C4-2B (cell line): ENCODE measurements around the gene GPX4.

ENCODE experiments used
- H3K27ac ChIP-seq: fragments of 450-650 bp; 2 replicates; pipeline ENCODE4 v1.5.1; 2017
- CTCF ChIP-seq: fragments of 450-650 bp; conservative IDR thresholded peaks from 2 replicates; pipeline ENCODE4 v1.5.1; 2017; ENCODE audit warnings: mild to moderate bottlenecking
- ZFX ChIP-seq: fragments of 450-650 bp; IDR thresholded peaks from 2 replicates; pipeline ENCODE4 v1.6.1; 2017

Gene GPX4

GRCh38 chr19:1082928-1083816, 20.6 kb upstream of the GPX4 start:
- H3K27ac ChIP-seq, result peak overlapping the region; percentile 74
- TF ChIP-seq ZFX, result peak; percentile 57; the same call in 1 of the 2 replicates
- no peak for TF ChIP-seq CTCF

DNA sequence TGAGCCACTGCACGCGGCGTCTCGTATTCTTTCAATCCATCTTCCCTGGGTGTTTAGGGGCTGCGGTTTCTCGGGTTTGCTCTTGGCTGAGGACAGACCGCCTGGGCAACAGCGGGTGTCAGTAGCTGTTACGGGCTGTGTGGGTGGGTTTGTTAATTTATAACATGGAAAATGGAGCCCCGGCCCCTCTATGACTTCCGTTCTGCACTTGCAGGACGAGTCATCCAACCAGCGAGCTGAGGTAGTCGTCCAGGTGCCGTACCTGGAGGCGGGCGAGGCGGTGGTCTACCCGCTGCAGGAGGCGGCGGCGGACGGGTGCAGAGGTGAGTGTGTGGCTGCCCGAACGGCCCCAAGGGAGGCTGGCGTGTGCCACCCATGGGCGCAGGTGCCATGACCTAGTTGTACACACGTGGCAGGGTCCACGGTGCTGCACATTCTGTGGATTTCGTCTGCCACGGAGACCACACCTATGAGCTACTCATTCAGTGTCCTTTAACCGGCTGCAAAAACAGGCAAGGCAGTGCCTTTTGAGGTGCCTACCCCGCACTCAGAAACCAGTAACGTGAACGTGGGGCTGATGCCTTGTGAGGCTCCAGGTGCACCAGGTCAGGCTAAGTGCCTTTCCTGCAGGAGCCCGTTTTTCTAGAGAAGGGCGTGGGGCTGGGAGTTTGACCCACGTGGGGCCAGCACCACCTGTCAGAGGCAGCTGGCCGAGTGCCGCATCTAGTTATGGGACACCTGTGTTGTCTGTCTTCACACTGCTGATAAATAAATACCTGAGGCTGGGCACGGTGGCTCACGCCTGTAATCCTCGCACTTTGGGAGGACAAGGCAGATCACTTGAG, 19.5 kb upstream of the GPX4 start:
- TF ChIP-seq ZFX (no peak), CTCF (no peak)
- no peak overlapping the region; the same call in 1 of the 2 replicates for H3K27ac ChIP-seq

DNA sequence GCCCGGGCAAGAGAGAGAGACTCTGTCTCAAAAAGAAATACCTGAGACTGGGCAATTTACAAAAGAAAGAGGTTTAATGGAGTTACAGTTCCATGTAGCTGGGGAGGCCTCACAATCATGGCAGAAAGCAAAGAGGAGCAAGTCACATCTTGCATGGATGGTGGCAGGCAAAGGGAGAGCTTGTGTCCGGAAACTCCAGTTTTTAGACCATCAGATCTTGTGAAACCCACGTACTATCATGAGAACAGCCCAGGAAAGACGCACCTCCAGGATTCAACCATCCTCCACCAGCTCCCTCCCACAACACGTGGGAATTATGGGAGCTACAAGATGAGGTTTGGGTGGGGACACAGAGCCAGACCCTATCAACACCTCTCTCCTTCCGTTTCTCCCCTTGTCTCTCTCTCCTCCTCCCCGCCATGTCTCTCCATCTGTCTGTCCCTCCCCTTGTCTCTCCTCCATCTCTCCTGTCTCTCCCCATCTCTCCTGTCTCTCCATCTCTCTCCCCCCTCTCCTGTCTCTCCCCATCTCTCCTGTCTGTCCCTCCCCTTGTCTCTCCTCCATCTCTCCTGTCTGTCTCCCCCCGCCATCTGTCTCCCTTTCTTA, 18.6 kb upstream of the GPX4 start:
- TF ChIP-seq CTCF (no peak), ZFX (no peak)
- no peak overlapping the region for H3K27ac ChIP-seq

- H3K27ac ChIP-seq, result no peak overlapping the region
- no peak for TF ChIP-seq ZFX
- TF ChIP-seq CTCF, result no peak
These were observed 17.9 kb upstream of the GPX4 start for GRCh38 chr19:1085676-1086442.

DNA sequence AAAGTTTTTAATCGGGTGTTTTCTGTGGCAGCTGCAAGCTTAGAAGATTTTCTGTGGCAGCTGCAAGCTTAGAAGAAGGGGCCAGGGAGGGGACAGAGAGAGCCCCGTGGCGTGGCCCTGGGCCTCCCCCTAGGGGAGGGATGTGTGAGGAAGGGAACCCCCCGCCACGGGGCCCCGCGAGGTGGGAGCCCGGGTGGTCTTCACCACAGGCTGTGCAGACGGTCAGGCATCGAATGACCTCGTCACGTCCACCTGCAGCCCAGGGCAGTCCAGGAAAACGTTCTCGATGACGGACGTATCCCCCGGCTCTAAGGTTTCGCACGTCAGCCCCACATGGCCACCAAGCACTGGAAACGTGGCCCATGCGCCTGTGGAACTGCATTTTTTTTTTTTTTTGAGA, 17.2 kb upstream of the GPX4 start:
- TF ChIP-seq ZFX, result no peak
- no peak for TF ChIP-seq CTCF
- no peak overlapping the region for H3K27ac ChIP-seq

DNA sequence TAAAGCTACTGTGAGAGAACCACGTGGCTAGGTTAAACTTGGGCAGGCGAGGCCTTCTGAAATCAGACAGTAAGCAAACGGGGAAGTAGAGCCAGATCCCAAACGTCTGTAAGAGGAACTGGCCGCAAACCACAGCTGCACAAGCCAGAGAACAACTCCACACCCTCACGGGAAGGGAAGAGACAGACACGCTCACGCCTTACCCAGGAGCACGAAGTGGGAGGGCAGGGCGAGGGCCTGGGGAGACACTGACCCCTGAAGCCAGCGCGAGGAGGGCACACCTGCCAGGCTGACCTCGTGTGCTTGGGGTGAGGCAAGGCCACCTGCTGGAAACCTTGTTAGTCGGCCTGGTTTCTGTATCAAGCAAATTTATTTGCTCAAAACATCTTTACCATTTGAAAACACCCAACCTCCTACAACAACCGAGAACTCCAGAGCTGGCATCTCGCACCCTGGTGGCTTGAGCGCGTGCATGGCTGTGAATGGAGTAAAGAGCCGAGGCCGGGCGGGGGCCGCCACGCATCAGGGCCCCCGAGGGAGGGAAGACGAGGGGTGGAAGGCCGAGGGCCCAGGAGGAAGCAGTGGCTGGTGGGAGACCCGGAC, 15.9 kb upstream of the GPX4 start:
- no peak overlapping the region; the same call in 1 of the 2 replicates for H3K27ac ChIP-seq
- TF ChIP-seq ZFX (no peak), CTCF (no peak)
